Neural progenitor cell (in vitro differentiated cells): ENCODE results near the gene DUS3L. TPM values are rescaled to one million over a fixed set of nuclear protein-coding genes. Genes with fewer than 3 reads are reported as not detected.

Source experiments
- DNase-seq: peaks from one replicate; pipeline ENCODE4 v3.0.0-alpha.2; 2016; ENCODE audit warnings: low spot score
- H2AFZ ChIP-seq: fragments of 200-600 bp; sonication (generic); replicated peaks from 2 replicates; pipeline ENCODE4 v1.6.1; 2016; ENCODE audit warnings: antibody characterized with exemption
- H3F3A ChIP-seq: fragments of 200-600 bp; sonication (generic); 2 replicates; pipeline ENCODE4 v1.6.1; 2016; ENCODE audit warnings: antibody characterized with exemption, low read depth
- H3K27ac ChIP-seq: fragments of 200-600 bp; sonication (generic); 2 replicates; pipeline ENCODE4 v1.5.1; 2016; ENCODE audit warnings: mild to moderate bottlenecking
- H3K27me3 ChIP-seq: fragments of 200-600 bp; sonication (generic); 2 replicates; pipeline ENCODE4 v1.6.1; 2016; ENCODE audit warnings: mild to moderate bottlenecking, moderate library complexity
- H3K36me3 ChIP-seq: fragments of 200-600 bp; sonication (generic); 2 replicates; pipeline ENCODE4 v1.5.1; 2016
- H3K4me1 ChIP-seq: fragments of 200-600 bp; sonication (generic); 2 replicates; pipeline ENCODE4 v1.6.1; 2016; ENCODE audit warnings: mixed run types
- H3K4me2 ChIP-seq: fragments of 200-600 bp; sonication (generic); 2 replicates; pipeline ENCODE4 v1.6.1; 2016
- H3K4me3 ChIP-seq: fragments of 200-600 bp; sonication (generic); 2 replicates; pipeline ENCODE4 v1.5.1; 2016
- H3K79me2 ChIP-seq: fragments of 200-600 bp; sonication (generic); 2 replicates; pipeline ENCODE4 v1.6.1; 2016; ENCODE audit warnings: low read depth
- H3K9ac ChIP-seq: fragments of 200-600 bp; sonication (generic); 2 replicates; pipeline ENCODE4 v1.6.1; 2016
- H3K9me3 ChIP-seq: fragments of 200-600 bp; sonication (generic); 2 replicates; pipeline ENCODE4 v1.5.1; 2016; ENCODE audit warnings: low read depth
- H4K20me1 ChIP-seq: fragments of 200-600 bp; sonication (generic); 2 replicates; pipeline ENCODE4 v1.6.1; 2016; ENCODE audit warnings: low read depth
- H3K27ac Mint-ChIP-seq: 3 replicates; pipeline ENCODE4 v1.8.0; 2021; ENCODE audit warnings: mixed read lengths
- H3K27me3 Mint-ChIP-seq: 2 replicates; pipeline ENCODE4 v1.8.0; 2022; ENCODE audit warnings: low read depth, mild to moderate bottlenecking, inconsistent platforms, moderate library complexity, mixed read lengths; ENCODE audit not compliant: insufficient read depth
- H3K36me3 Mint-ChIP-seq: 3 replicates; pipeline ENCODE4 v1.8.0; 2021; ENCODE audit warnings: mixed read lengths
- H3K4me1 Mint-ChIP-seq: 3 replicates; pipeline ENCODE4 v1.8.0; 2021; ENCODE audit warnings: mixed read lengths
- H3K4me3 Mint-ChIP-seq: 3 replicates; pipeline ENCODE4 v1.8.0; 2021; ENCODE audit warnings: mild to moderate bottlenecking, moderate library complexity, mixed read lengths
- H3K9me3 Mint-ChIP-seq: 3 replicates; pipeline ENCODE4 v1.8.0; 2020; ENCODE audit warnings: mixed read lengths
- CTCF ChIP-seq: fragments of 200-600 bp; sonication (generic); IDR thresholded peaks from 2 replicates; pipeline ENCODE4 v1.5.1; 2017; ENCODE audit warnings: antibody characterized with exemption, mild to moderate bottlenecking
- EZH2 ChIP-seq: fragments of 200-600 bp; sonication (generic); IDR thresholded peaks from 2 replicates; pipeline ENCODE4 v1.6.1; 2017; ENCODE audit warnings: antibody characterized with exemption, mild to moderate bottlenecking, moderate library complexity
- EZH2phosphoT487 ChIP-seq: fragments of 200-600 bp; sonication (generic); IDR thresholded peaks from 2 replicates; pipeline ENCODE4 v1.6.1; 2017; ENCODE audit warnings: antibody characterized with exemption
- total RNA-seq: library from RNA; depleted of rRNA; stranded (reverse); fragments of >200 nt; gene quantifications from 2 replicates; pipeline ENCODE4 v1.2.3, GENCODE V29; 2015; ENCODE audit warnings: low replicate concordance

The DUS3L gene
- total RNA-seq, 1 donor from 2014 or later: 20.7 TPM

DNA sequence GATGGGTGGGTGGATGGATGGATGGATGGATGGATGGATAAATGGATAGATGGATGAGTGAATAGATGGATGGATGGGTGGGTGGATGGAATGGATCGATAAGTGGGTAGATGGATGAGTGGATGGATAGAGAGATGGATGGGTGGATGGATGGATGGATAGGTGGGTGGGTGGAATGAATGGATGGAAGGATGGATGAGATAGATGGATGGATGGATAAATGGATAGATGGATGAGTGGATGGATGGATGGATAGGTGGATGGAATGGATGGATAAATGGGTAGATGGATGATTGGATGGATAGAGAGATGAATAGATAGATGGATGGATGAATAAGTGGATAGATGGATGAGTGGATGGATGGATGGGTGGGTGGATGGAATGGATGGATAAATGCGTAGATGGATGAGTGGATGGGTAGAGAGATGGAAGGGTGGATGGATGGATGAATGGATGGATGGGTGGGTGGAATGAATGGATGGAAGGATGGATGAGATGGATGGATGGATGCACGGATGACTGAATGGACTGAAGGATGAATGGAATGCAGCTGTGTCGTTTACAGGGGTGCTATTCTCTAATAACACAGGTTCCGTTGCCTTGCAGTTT lies 28.2 kb downstream of the DUS3L start:
- no peak for DNase-seq
- Histone ChIP-seq H3K9me3 (no peaks in the 10 kb centered on the region), H3K4me2 (no peak overlapping the region), H3K9ac (no peak overlapping the region), H3K27ac (no peak overlapping the region), H3K27me3 (no peaks in the 10 kb centered on the region), H2AFZ (no peak overlapping the region), H3K36me3 (no peaks in the 10 kb centered on the region), H3K4me3 (no peak overlapping the region), H3K4me1 (no peaks in the 10 kb centered on the region), H3K79me2 (no peaks in the 10 kb centered on the region), H4K20me1 (no peaks in the 10 kb centered on the region), H3F3A (no peaks in the 10 kb centered on the region)
- Mint-ChIP-seq H3K27me3 (peaks cover 6% of the 10 kb centered on the region), H3K4me3 (no peak overlapping the region), H3K27ac (no peak overlapping the region), H3K4me1 (no peaks in the 10 kb centered on the region), H3K9me3 (peaks cover 2% of the 10 kb centered on the region), H3K36me3 (no peaks in the 10 kb centered on the region)
- TF ChIP-seq EZH2phosphoT487: no peak
- no peak for TF ChIP-seq CTCF
- no peak for TF ChIP-seq EZH2

- H3K36me3 ChIP-seq: no peaks in the 10 kb centered on the region
- Mint-ChIP-seq H3K27ac (no peak overlapping the region), H3K9me3 (no peaks in the 10 kb centered on the region), H3K4me3 (no peak overlapping the region), H3K4me1 (no peaks in the 10 kb centered on the region), H3K36me3 (no peaks in the 10 kb centered on the region), H3K27me3 (peaks cover 4% of the 10 kb centered on the region)
- DNase-seq: no peak
- no peaks in the 10 kb centered on the region for H4K20me1 ChIP-seq
- TF ChIP-seq EZH2 (no peak), EZH2phosphoT487 (no peak), CTCF (no peak)
- no peaks in the 10 kb centered on the region for H3K9me3 ChIP-seq
- H3K27ac ChIP-seq: no peak overlapping the region
- H3K27me3 ChIP-seq: no peaks in the 10 kb centered on the region
- H3K4me2 ChIP-seq: no peak overlapping the region
- H2AFZ ChIP-seq: no peak overlapping the region
- H3K9ac ChIP-seq: no peak overlapping the region
- no peaks in the 10 kb centered on the region for H3F3A ChIP-seq
- H3K4me1 ChIP-seq: no peaks in the 10 kb centered on the region
- no peak overlapping the region for H3K4me3 ChIP-seq
- H3K79me2 ChIP-seq: no peaks in the 10 kb centered on the region
These were observed 37.2 kb downstream of the DUS3L start for GRCh38 chr19:5753743-5754142.

DNA sequence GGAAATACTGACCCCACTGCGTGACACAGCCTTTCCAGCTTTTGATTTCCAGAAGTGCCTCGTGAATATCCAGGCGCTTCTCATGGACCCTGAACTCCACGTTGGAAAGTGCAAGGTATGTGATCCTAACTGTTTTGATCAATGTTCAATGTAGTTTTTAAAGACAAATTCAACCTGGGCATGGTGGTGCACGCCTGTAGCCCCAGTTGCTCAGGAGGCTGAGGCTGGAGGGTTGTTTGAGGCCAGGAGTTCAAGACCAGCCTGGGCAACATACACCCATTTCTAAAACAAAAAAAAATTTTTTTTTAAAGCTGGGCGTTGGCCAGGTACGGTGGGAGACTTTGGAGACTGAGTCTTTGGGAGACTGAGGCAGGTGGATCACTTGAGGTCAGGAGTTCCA lies 39.3 kb downstream of the DUS3L start:
- DNase-seq: no peak
- Mint-ChIP-seq H3K9me3 (no peaks in the 10 kb centered on the region), H3K27me3 (no peaks in the 10 kb centered on the region), H3K4me1 (no peaks in the 10 kb centered on the region), H3K36me3 (no peaks in the 10 kb centered on the region), H3K4me3 (no peak overlapping the region), H3K27ac (no peak overlapping the region)
- H3K9me3 ChIP-seq: no peaks in the 10 kb centered on the region
- H3K4me3 ChIP-seq: no peak overlapping the region
- no peaks in the 10 kb centered on the region for H3F3A ChIP-seq
- H3K4me2 ChIP-seq: no peak overlapping the region
- H3K27me3 ChIP-seq: no peaks in the 10 kb centered on the region
- no peaks in the 10 kb centered on the region for H4K20me1 ChIP-seq
- H3K36me3 ChIP-seq: no peaks in the 10 kb centered on the region
- H3K9ac ChIP-seq: no peak overlapping the region
- no peaks in the 10 kb centered on the region for H3K79me2 ChIP-seq
- no peak overlapping the region for H2AFZ ChIP-seq
- no peak for TF ChIP-seq EZH2phosphoT487
- TF ChIP-seq EZH2: no peak
- TF ChIP-seq CTCF: no peak
- H3K4me1 ChIP-seq: no peaks in the 10 kb centered on the region
- H3K27ac ChIP-seq: no peak overlapping the region
